HUES64 (cell line): Measurements from ENCODE around the gene TMEM42.

Source experiments
- H3K27ac ChIP-seq: 2 replicates; pipeline ENCODE4 v1.7.0; 2013; ENCODE audit warnings: low read depth, low read length, inconsistent platforms
- H3K27me3 ChIP-seq: 2 replicates; pipeline ENCODE4 v1.6.1; 2013; ENCODE audit warnings: mild to moderate bottlenecking, low read length; ENCODE audit not compliant: insufficient read depth
- H3K36me3 ChIP-seq: 2 replicates; pipeline ENCODE4 v1.6.1; 2013; ENCODE audit warnings: mild to moderate bottlenecking, low read length; ENCODE audit not compliant: insufficient read depth
- H3K4me1 ChIP-seq: 2 replicates; pipeline ENCODE4 v1.6.1; 2013; ENCODE audit warnings: mild to moderate bottlenecking, low read length, moderate library complexity; ENCODE audit not compliant: insufficient read depth
- H3K4me3 ChIP-seq: 2 replicates; pipeline ENCODE4 v1.5.1; 2013; ENCODE audit warnings: mild to moderate bottlenecking, low read length, moderate library complexity
- H3K9ac ChIP-seq: 2 replicates; pipeline ENCODE4 v1.6.1; 2013; ENCODE audit warnings: mild to moderate bottlenecking, low read depth, low read length
- H3K9me3 ChIP-seq: 2 replicates; pipeline ENCODE4 v1.6.1; 2013; ENCODE audit warnings: low read depth, low read length; ENCODE audit not compliant: insufficient read depth
- WGBS: fragments of 150-250, 120-280 bp; methylation state at CpG from one replicate; pipeline ENCODE4 v1.1.7; 2013; ENCODE audit warnings: missing lambda C conversion rate; 5-methylcytosine and 5-hydroxymethylcytosine counted together

TMEM42 gene

DNA sequence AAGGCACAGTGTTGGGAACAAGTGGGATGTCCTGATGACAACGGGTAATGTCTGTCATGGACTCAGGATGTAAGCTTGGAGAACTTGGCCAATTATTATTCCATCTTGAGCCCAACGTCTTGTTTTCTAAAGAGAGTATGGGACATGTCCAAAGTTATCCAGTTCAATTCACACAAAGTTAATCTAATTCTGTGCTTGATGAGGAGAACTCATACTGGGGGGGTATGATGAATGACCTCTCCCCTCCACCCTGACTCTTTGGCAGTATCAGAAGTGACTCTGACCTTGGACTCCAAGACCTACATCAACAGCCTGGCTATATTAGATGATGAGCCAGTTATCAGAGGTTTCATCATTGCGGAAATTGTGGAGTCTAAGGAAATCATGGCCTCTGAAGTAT lies 49.0 kb downstream of the TMEM42 start:
- peaks cover 1% of the 10 kb centered on the region; the same call in 1 of the 2 replicates for H3K9me3 ChIP-seq
- 98% methylated on average over 3 of the region's 3 CpGs for WGBS
- no peaks in the 10 kb centered on the region; the same call in 1 of the 2 replicates for H3K4me1 ChIP-seq

DNA sequence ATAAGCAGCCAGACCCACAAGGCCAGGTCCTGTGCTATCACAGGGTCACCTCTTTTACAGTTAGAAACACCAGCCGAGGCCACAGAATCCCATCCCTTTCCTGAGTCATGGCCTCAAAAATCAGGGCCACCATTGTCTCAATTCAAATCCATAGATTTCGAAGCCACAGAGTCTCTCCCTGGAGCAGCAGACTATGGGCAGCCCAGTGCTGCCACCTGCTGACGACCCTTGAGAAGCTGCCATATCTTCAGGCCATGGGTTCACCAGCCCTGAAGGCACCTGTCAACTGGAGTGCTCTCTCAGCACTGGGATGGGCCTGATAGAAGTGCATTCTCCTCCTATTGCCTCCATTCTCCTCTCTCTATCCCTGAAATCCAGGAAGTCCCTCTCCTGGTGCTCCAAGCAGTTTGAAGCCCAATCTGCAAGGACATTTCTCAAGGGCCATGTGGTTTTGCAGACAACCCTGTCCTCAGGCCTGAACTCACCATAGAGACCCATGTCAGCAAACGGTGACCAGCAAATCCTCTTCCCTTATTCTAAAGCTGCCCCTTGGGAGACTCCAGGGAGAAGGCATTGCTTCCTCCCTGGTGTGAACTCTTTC lies 52.3 kb downstream of the TMEM42 start:
- H3K9me3 ChIP-seq, result no peaks in the 10 kb centered on the region
- 43% methylated on average over 4 of the region's 4 CpGs for WGBS
- H3K9ac ChIP-seq, result no peak overlapping the region
- H3K36me3 ChIP-seq, result no peaks in the 10 kb centered on the region
- no peak overlapping the region for H3K4me3 ChIP-seq
- H3K4me1 ChIP-seq, result no peaks in the 10 kb centered on the region; the same call in 1 of the 2 replicates
- H3K27ac ChIP-seq, result no peak overlapping the region
- H3K27me3 ChIP-seq, result no peaks in the 10 kb centered on the region

More for the DNA sequence above, 49.0 kb downstream of the TMEM42 start:
- no peak overlapping the region for H3K27ac ChIP-seq
- no peak overlapping the region for H3K4me3 ChIP-seq
- H3K36me3 ChIP-seq, result no peaks in the 10 kb centered on the region
- H3K9ac ChIP-seq, result no peak overlapping the region
- H3K27me3 ChIP-seq, result no peaks in the 10 kb centered on the region

- H3K9me3 ChIP-seq, result no peaks in the 10 kb centered on the region
- H3K4me1 ChIP-seq, result no peaks in the 10 kb centered on the region
- H3K27ac ChIP-seq, result no peak overlapping the region
- 70% methylated on average over 4 of the region's 4 CpGs for WGBS
- H3K27me3 ChIP-seq, result no peaks in the 10 kb centered on the region
- no peak overlapping the region for H3K4me3 ChIP-seq
- no peaks in the 10 kb centered on the region for H3K36me3 ChIP-seq
- no peak overlapping the region for H3K9ac ChIP-seq
Measured at GRCh38 chr3:44914936-44915335, 53.2 kb downstream of the TMEM42 start.
